ENCODE results near the gene ZHX3.
"Not testable (repeated sequence)": the region's sequence is repeated elsewhere in the genome, so short reads cannot be mapped to it uniquely, and the experiment has no call there.

ZHX3 gene

DNA sequence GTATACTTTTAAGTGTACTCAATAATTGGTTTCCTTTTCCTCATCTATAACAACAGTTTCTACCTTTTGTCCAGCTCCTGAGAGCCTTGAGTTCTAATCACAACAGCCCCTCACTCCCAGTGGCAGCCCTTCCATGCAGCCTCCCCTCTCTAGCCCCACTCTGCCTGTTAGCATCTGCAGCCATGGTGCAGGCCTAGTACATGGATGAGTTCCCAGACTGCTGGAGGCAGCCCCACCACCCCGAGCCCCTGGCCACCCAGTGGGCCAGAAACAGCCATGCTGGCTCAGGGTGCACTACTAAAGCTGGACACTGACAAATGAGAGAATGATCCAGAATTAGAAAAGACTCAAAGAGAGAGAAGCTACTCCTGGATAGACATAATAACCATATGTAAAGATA lies 13.4 kb upstream of the ZHX3 start:
- no peak for DNase-seq (ENCODE audit: low read depth)

DNA sequence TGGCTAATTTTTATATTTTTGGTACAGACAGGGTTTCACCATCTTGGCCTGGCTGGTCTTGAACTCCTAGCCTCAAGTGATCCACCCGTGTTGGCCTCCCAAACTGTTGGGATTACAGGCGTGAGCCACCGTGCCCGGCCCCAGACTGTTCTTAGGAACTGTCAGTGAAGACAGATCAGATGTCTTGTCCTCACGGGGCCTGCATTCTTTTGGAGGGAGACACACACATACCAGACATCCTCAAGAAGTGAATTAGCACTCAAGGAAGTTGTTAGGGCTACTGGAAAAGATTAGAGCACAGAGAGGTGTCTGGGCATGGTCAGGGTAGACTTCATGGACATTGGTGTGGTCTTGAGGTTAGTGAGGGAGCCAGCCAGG lies 12.8 kb upstream of the ZHX3 start:
- DNase-seq (ENCODE audit: low read depth): no peak

DNA sequence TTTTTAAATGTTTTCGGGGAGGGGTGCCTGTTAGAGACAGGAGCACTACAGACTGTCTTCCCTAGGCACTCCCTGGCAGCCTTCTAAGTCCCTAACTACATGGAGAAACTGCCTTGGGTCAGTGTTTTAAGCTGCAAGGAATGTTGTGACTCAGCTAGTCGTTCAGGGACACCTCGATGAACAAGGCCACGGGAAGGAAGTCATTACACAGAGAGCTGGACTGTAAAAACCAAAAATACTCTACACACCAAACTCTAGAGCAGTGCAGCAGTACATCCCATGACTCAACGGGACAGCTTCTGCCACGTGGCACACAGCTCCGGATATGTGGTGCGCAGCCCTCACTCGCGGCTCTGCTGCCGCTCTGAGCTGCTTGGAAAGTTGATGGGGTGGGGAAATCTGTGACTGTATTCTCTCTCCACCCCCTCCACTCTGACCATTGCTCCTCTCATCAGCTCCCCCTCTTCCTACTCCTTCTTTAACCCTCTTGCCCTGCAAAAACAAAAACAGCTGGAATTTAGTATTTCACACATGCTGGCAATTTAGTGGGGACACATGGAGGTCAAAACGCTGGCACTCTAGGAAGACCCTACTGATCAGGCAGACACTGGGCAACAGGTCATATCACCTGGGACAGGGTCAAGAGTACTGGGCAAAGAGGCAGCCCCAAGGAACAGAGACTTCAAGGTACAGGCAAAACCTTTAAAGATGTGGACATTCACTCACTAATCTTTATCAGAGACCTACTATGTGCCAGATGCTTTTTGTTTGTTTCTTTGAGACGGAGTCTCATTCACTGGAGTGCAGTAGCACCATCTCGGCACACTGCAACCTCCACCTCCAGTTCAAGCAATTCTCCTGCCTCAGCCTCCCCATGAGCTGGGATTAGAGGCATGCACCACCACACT lies 12.2 kb upstream of the ZHX3 start:
- peak; percentile 97 for DNase-seq (ENCODE audit: low read depth)

DNA sequence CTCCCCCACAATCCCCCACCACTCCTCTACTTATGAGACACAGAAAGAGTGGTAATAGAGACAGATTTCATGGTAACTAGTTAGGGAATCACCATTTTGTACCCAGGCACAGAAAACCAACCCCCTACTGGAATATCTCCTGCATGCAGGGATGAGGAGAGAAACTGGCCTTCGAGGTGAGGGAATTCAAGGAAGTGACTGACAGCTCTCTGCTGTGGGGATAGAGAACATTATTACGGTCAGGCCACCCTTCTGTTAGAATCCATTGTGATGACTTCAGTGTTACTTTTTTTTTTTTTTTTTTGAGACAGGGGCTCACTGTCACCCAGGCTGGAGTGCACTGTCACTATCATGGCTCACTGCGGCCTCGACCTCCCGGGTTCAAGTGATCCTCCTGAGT lies 9.6 kb upstream of the ZHX3 start:
- DNase-seq (ENCODE audit: low read depth): no peak

DNA sequence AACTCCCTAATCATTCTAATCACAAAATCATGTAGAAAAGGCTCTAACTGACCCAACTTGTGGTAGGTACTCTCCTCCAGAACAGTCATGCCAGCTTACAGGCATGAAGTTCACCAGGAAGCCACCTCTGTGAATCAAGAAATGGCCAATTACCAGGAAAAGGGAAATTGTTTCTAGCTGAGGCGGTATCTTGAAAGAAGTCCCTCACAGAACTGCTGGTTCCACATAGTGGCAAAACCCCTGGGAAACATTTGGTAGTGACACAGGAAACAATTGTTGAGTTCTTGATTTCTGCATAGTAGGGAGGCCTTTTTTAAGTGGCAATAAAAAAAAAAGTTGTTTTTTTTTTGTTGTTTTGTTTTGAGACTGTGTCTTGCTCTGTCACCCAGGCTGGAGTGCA lies 3.4 kb upstream of the ZHX3 start:
- DNase-seq (ENCODE audit: low read depth): no peak

DNA sequence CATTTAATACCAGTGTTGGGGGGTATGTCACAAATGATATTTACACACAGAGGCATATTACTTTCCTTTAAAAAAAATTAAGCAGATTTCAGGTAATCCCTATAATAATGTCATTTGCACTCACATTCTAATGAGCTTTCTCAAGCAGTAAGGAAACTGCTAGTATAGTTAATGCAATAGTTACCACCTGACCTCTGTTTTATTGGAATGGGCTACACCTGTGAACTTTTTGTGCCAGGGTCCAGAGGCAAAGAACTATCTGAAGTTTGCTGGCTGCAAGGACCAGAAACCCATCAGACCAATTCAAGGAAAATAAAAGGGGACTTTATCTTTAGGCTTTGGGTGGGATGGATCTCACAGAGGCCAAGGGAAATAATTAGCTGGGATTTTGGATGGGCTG lies 2.9 kb upstream of the ZHX3 start:
- no peak for DNase-seq (ENCODE audit: low read depth)

DNA sequence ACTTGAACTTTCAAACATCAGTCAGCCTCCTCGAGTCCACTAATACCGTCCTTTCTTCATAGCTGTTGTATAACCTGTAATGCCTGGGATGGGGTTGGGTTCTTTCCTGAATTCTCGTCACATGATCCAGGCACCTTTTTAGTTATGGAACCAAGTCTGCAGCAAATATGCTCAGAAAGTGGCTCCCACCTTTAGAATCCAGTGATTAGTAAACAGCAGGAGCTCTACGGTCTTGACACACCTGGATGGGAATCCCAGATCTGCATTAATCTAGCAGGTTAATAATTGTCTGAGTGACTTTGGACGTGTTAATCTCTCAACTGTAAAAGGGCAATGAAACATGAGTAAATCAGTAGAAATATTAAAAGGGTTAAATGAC lies 729 bp upstream of the ZHX3 start:
- no peak for DNase-seq (ENCODE audit: low read depth)

DNA sequence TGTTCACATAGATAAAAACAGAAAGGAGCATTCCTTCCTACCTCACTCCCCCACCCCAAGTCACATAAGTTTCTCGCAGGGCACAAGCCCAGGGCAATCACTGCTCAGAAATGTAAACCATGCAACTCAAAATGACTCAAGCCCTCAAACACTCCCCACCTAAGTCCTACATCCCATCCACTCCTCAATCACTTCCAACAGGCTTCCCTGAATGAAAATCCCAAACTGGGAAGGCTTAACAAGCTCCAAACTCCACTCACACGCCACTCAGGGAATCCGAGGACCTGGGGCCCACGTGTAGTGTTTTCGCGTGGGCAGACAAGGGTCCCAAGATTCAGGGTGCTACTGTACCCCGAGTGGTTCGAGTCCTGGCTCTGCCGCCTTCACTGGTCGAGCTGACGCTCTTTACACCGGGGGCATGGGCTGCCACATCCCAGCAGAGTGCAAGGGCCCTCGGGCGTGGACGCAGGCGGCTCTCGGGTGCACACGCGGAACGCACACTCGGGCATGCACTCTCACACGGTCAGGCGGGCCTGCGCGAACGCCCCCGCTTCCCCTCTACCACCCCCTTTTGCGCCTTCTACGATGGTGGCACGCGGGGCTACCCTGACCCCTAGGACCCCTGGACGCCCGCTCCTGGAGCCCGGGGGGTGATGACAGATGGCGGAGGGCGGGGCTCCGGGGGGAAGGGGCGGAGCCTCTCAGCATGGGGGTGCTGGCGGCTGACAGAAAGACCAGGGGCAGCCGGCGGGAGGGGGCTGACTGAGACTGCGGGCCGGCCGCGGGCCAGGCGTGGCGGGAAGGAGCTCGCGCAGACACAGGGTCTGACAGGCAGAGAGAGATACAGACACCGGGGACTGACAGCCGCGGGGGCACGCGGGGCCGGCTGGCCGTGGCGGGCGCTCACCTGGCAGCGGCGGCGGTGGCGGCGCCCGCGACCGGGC lies 657 bp downstream of the ZHX3 start:
- DNase-seq (ENCODE audit: low read depth): no peak

DNA sequence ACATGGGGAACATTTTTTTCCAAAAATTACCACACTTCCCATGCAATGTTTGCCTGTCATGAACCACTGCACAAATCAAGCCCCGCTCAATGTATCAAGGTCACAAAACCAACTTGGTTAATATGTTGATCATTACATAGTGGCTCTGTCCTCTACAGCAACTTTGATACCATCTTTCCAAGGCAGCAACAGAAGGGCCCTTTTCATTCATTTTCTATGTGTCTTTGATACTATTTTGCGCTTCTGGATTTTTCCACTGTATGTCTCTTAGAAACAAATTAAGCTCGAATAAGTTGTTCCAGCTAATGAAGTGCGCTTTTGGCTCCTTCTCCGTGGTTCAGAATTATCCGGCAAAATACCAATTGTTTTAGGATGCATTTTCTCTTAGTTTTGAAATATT lies 1.5 kb downstream of the ZHX3 start:
- DNase-seq (ENCODE audit: low read depth): no peak

DNA sequence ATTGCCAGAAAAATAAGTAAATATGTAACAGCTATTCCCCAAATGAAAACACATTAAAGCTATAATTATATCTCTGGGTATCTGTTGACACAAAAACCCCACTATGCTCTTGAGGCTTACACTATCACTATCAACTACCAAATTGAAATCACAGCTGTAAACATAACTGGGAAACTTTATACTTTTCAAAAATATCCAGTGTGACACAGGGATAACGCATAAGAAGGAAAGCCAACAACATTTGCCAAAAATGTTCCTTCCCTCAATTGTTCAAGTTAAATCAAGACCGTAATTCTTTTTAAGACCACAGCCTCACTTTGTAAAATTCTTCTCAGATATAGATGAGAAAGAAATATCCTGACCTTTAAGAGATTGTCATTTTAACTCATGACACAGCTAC lies 3.1 kb downstream of the ZHX3 start:
- DNase-seq (ENCODE audit: low read depth): no peak

DNA sequence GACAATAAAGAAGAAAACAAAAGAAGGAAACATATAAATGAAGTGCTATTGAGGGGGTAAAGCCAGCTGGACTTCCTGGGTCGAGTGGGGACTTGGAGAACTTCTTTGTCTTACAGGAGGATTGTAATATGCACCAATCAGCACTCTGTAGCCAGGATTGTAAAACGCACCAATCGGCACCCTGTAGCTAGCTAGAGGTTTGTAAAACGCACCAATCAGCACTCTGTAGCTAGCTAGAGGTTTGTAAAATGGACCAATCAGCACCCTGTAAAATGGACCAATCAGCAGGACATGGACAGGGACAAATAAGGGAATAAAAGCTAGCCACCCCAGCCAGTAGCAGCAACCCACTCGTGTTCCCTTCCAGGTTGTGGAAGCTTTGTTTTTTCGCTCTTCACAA lies 5.5 kb downstream of the ZHX3 start:
- DNase-seq (ENCODE audit: low read depth): not testable (repeated sequence)

DNA sequence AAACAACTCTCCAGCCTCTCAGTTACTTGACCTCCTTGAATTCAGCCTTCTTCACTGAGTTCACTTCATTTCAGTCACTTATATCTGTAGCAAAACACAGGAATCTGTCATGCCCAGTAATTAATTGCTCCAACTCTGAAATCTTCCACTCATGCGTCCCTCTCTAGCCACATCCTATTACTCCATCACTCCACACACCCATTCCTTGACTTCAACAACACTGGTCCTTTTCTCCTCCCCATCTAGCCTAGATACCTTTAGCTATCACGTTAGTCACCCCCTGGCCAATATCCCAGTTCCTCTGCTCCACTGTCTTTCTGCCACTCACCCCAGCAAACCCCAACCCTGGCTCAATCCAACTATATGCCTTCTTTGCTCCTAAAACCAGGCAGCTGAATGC lies 7.7 kb downstream of the ZHX3 start:
- peak; percentile 36 for DNase-seq (ENCODE audit: low read depth)

DNA sequence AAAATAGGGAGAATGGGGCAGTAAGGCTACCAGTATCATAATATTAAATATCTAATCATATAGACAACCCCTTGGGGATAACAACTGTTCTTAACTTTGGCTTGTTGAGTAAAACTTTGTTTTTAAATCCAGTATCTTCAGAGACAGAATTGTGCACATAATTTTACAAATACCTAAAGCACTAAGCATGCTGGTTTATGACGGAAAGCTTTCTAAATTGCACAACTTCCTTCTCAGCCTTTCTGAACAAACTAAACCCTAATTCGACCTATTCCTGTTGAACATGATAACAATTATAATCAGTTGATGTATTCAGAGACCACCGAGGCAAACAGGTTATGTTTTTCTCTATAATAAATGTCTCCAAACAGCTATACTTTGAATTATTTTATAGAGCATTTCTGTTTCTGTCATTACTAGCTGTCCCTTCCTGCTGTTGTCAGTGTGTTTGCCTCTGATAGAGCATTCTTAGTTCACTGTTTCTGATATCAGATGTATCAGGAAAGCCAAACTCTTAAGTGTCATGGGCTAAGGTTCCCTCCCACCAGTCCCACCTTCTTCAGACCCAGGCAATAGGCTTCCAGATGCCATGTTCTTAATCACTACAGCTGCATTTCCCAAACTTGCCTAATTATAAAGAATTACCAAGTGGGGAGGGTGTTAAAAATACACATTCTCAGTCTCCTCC lies 8.7 kb downstream of the ZHX3 start:
- DNase-seq (ENCODE audit: low read depth): no peak

DNA sequence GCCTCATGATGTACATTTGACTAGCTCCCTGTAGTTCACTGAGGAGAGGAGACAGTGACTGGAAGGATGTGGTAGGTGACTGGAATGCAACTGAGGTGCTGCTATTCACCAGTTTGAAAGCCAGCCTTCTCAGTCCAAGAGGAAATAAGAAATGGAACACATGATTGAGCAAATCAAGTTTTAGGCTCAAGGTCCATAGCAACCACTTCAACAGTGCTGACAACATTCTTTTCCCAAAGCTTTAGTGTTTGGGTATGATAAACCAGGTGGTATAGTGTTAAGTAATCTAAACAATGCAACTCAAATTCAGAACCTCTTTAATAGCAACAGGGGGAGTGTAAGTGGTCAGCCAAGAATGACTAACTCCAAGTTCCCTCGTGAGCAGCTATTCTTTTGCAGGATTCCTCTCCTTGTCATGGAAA lies 9.2 kb downstream of the ZHX3 start:
- peak; percentile 55 for DNase-seq (ENCODE audit: low read depth)

DNA sequence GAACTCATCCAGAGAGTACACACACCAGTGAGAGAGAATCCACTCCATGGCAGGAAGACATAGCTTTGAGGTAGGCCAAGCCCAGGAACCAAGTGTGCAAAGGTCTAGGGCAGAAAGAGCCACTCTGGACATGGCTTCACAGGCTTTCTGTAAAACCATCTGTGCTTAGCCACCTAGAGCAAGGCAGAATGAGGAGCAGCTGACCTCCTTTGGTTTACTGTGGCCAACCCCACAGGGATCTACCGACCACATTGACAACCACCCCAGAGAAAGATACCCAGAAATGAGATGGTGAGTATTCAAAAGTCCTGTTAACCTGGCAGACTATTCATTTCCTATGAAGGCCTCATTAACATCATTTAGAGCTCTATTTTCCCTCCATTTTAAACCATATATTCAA lies 10.5 kb downstream of the ZHX3 start:
- no peak for DNase-seq (ENCODE audit: low read depth)

DNA sequence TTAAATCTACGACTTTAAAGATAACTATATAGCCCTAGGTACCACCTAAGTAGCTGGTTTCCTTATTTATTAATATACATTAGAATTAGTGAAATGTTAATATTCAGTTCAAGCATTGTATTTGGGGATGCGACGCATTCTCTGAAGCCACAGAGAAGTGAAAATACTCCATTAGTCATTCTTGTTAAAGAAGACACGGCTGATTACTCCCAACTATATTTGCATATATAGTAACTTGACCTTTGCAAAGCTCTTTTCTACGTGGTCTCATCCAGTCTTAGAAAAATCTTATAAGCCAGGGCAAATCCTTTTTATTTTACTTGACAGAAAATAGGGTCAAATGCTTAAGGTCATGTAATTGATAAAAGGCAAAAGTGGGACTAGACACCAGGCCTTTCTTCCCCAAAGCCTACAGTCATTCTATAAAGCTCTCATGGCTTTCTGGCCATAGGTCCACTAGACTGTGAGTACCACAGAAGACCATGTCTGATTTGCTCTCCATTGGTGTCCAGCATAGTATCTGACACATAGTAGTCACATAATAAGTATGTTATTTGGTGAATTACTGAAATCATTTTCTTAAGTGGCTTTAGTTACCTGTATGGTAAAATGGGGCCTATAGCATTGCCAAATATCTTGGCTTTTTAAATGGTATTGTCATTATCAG lies 11.3 kb downstream of the ZHX3 start:
- DNase-seq (ENCODE audit: low read depth): no peak

DNA sequence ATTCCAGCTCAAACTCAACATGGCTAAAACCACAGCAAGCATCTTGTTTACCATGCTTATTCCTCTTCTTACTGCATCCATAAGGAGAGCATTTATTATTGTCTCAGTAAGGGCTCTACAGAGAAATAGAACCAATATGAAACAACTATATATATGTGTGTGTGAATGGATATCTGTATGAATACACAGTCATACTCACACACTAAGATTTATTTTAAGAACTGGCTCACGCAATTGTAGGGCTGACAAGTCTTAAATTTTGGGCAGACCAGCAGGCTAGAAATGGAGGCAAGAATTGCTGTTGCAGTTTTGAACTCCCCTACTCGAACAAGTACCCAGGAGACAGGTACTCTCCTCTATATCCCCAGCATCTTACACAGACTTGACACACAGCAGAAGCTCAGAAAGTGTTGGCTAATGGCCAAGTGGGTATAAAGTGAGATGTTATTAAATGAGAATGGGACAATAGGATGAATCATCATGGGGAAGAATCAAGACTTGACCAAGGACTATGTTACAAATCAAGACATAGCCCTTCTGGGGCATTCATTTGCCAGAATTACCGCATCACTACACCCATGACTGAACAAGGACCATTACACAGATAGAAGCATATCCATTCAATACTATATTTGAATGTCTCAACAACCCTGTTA lies 13.0 kb downstream of the ZHX3 start:
- no peak for DNase-seq (ENCODE audit: low read depth)

DNA sequence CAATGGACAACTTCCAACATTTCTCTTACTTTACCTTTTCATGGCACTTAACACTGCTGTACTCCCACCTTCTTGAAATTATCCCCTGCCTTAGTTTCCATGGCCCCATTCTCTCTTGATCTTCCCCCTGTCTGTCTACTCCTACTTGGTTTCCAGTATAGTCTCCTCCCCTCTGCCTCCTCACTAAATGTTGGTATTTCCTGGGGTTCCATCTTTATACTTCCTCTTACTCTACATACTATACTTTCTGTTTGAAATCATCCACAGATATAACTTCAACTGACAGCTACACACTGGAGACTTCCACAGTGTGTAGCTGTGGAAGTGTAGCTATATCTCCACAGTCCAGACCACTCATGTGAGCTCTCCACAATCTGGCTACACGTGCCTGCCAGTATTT lies 13.5 kb downstream of the ZHX3 start:
- no peak for DNase-seq (ENCODE audit: low read depth)

DNA sequence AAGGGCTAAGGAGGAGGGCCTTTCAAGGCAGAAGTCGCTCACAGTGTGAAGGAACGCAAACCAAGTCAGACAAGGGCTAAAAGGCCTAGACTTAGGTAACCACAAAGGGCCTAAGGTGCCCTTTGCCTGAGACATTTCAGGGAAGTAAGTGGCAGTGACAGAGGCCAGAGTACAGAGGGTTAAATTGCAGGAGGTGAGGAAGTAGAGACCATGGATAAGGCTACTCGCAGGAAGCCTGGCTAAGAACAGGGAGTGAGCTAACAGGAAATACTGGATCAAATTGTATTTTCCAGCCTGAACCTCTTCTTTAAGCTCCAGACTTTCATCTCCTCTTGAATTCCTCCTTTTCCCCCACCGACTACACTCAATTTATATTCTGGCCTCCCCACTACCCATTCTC lies 16.6 kb downstream of the ZHX3 start:
- no peak for DNase-seq (ENCODE audit: low read depth)

DNA sequence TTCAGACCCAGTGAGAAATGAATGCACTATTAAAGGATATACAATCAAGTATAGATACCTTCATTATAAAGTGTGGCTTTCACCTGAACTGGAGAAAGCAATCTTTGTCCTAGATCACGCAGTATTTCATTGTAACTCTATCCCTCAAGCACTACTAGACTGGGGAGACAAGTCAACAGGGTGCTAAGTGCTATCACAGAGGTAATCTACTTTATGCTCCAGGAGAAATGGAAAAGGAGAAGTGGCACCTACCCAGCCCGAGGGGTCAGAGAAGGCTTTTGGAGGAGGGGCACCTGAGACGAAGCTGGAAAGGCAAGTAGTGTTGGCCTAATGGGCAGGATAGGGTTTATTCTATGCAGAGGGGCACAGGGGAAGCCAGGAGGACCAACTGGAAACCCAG lies 17.1 kb downstream of the ZHX3 start:
- DNase-seq (ENCODE audit: low read depth): no peak

DNA sequence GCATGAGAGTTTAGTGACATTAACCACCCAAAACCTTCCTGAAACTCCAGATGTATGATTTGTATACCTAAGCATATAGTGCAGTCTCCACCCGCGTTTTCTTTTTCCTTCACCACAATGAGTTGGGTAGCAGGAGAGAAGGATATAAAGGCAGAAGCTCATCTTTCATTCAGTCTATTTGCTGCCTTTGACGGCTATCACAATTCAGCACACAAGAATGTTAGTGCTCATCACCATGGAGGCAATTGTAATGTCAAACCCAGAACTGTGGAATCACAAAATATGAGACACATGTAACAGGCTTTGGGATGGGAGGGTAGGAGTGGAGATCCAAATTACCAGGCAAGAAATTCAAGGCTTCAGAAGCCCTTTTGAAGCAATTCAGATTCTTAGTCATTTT lies 17.6 kb downstream of the ZHX3 start:
- no peak for DNase-seq (ENCODE audit: low read depth)

Data from stromal cell of bone marrow (primary cell).